Measurements from ENCODE around the gene PATJ. TPM values are rescaled to one million over a fixed set of nuclear protein-coding genes. Genes with fewer than 3 reads are reported as not detected.
"Not testable (repeated sequence)": the region's sequence is repeated elsewhere in the genome, so short reads cannot be mapped to it uniquely, and the experiment has no call there.

The PATJ gene
- total and polyA plus RNA-seq, 10 donors, result 2.3 to 32.2 (median 17.7) TPM

DNA sequence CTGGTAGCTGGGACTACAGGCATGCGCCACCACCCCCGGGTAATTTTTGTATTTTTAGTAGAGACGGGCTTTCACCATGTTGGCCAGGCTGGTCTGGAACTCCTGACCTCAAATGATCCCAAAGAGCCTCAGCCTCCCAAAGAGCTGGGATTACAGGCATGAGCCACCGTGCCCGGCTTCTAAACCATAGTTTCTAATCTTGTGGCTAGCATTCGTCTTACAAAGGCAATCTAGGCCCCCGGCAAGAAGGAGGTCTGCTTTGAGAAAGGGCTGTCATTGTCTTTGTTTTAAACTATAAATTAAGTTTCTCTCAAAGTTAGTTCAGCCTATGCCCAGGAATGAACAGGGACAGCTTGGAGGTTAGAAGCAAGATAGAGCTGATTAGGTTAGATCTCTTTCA lies 442.1 kb downstream of the PATJ start:
- Histone ChIP-seq H3K27ac (no peak overlapping the region), H3K36me3 (no peaks in the 10 kb centered on the region), H3K4me3 (no peak overlapping the region), H3K27me3 (replicated peaks in 1 of 7) (no peaks in the 10 kb centered on the region), H3K9me3 (no peaks in the 10 kb centered on the region), H3K4me1 (no peaks in the 10 kb centered on the region)
- DNase-seq, result peak; percentile 13
- no peak for TF ChIP-seq POLR2A (IDR thresholded peaks at IDR 0.05)
- TF ChIP-seq, protein P1, sequence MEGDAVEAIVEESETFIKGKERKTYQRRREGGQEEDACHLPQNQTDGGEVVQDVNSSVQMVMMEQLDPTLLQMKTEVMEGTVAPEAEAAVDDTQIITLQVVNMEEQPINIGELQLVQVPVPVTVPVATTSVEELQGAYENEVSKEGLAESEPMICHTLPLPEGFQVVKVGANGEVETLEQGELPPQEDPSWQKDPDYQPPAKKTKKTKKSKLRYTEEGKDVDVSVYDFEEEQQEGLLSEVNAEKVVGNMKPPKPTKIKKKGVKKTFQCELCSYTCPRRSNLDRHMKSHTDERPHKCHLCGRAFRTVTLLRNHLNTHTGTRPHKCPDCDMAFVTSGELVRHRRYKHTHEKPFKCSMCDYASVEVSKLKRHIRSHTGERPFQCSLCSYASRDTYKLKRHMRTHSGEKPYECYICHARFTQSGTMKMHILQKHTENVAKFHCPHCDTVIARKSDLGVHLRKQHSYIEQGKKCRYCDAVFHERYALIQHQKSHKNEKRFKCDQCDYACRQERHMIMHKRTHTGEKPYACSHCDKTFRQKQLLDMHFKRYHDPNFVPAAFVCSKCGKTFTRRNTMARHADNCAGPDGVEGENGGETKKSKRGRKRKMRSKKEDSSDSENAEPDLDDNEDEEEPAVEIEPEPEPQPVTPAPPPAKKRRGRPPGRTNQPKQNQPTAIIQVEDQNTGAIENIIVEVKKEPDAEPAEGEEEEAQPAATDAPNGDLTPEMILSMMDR (IDR thresholded peaks at IDR 0.05 in 8 of 11, conservative IDR thresholded peaks at IDR 0.05 in 3 of 11), result no peak
- TF ChIP-seq POLR2AphosphoS5 (IDR thresholded peaks at IDR 0.05), result no peak
- WGBS, 5 donors, result 85 to 95% (median 89%) methylated on average over 7 of the region's 7 CpGs
- intact Hi-C loops (cut with DNase I; ENCODE audit: low total_unique reads), result no loop called here

DNA sequence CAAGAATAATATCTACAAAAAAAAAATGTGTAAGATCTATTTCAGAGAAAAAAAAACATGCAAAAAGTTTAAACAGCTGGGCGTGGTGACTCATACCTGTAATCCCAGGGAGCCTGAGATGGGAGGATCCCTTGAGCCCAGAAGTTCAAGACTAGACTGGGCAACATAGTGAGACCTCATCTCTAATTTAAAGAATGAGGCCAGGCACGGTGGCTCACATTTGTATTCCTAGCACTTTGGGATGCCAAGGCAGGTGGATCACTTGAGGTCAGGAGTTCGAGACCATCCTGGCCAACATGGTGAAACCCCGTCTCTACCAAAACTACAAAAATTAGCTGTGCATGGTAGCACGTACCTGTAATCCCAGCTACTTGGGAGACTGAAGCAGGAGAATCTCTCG lies 443.0 kb downstream of the PATJ start:
- 86 to 97% (median 92%) methylated on average over 6 of the region's 6 CpGs for WGBS, 5 donors
- DNase-seq, H3K27ac ChIP-seq: not testable (repeated sequence)

DNA sequence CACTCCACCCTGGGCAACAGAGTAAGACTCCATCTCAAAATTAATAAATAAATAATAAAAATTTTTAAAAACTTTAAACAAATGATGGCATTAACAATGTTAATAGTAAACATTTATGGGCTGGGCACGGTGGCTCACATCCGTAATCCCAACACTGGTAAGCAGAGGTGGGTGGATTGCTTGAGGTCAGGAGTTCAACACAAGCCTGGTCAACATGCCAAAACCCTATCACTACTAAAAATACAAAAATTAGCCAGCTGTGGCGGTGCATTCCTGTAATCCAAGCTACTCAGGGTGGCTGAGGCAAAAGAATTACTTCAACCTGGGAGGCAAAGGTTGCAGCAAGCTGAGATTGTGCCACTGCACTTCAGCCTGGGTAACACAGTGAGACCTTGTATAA lies 443.4 kb downstream of the PATJ start:
- Histone ChIP-seq H3K4me3 (no peak overlapping the region), H3K27me3 (replicated peaks in 1 of 7) (no peaks in the 10 kb centered on the region), H3K4me1 (no peaks in the 10 kb centered on the region), H3K9me3 (no peaks in the 10 kb centered on the region), H3K36me3 (no peaks in the 10 kb centered on the region), H3K27ac (no peak overlapping the region)
- DNase-seq, result no peak
- 72 to 89% (median 82%) methylated on average over 3 of the region's 3 CpGs for WGBS, 5 donors
- intact Hi-C loops (cut with DNase I; ENCODE audit: low total_unique reads), result no loop called here
- TF ChIP-seq POLR2A (IDR thresholded peaks at IDR 0.05) (no peak), POLR2AphosphoS5 (IDR thresholded peaks at IDR 0.05) (no peak)
- TF ChIP-seq, protein P1 (IDR thresholded peaks at IDR 0.05 in 8 of 11, conservative IDR thresholded peaks at IDR 0.05 in 3 of 11), result no peak

More for the DNA sequence above, 443.0 kb downstream of the PATJ start:
- H3K9me3 ChIP-seq; H3K4me3 ChIP-seq; H3K36me3 ChIP-seq; H3K27me3 ChIP-seq (replicated peaks in 1 of 7); H3K4me1 ChIP-seq; intact Hi-C loops (cut with DNase I; ENCODE audit: low total_unique reads): not testable (repeated sequence)

DNA sequence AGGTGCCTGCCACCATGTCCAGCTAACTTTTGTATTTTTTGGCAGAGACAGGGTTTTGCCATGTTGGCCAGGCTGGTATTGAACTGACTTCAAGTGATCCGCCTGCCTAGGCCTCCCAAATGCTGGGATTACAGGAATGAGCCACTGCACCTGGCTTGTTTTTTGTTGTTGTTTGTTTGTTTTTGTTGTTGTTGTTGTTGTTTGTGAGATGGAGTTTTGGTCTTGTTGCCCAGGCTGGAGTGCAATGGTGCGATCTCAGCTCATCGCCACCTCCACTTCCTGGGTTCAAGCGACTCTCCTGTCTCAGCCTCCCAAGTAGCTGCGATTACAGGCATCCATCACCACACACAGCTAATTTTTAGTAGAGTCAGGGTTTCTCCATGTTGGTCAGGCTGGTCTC lies 445.3 kb downstream of the PATJ start:
- no peak overlapping the region for H3K4me3 ChIP-seq
- TF ChIP-seq POLR2A (IDR thresholded peaks at IDR 0.05), result no peak
- no peak for TF ChIP-seq POLR2AphosphoS5 (IDR thresholded peaks at IDR 0.05)
- TF ChIP-seq, protein P1 (IDR thresholded peaks at IDR 0.05 in 8 of 11, conservative IDR thresholded peaks at IDR 0.05 in 3 of 11), result no peak
- no peaks in the 10 kb centered on the region for H3K9me3 ChIP-seq
- H3K27ac ChIP-seq, result no peak overlapping the region
- WGBS, 5 donors, result 92 to 99% (median 96%) methylated on average over 5 of the region's 5 CpGs
- H3K4me1 ChIP-seq, result no peaks in the 10 kb centered on the region
- no peaks in the 10 kb centered on the region for H3K27me3 ChIP-seq (replicated peaks in 1 of 7)
- no peak for DNase-seq
- intact Hi-C loops (cut with DNase I; ENCODE audit: low total_unique reads), result no loop called here
- H3K36me3 ChIP-seq, result no peaks in the 10 kb centered on the region

DNA sequence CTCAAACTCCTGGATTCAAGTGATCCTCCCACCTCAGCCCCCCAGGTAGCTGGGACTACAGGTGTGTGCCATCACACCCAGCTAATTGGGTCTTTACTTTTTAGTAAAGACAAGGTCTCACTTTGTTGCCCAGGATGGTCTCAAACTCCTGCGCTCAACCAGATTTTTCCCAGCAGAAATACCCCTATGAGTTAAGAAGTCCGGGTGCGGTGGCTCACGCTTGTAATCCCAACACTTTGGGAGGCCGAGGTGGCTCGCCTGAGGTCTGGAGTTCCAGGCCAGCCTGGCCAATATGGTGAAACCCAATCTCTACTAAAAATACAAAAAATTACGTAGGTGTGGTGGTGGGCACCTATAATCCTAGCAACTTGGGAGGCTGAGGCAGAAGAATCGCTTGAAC lies 445.8 kb downstream of the PATJ start:
- no peak for DNase-seq
- Histone ChIP-seq H3K4me1 (no peaks in the 10 kb centered on the region), H3K36me3 (no peaks in the 10 kb centered on the region), H3K9me3 (no peaks in the 10 kb centered on the region), H3K4me3 (no peak overlapping the region), H3K27ac (no peak overlapping the region), H3K27me3 (replicated peaks in 1 of 7) (peaks cover 0 to 3% (median 0%) of the 10 kb centered on the region in 7 donors)
- WGBS, 5 donors, result 86 to 97% (median 93%) methylated on average over 8 of the region's 8 CpGs
- intact Hi-C loops (cut with DNase I; ENCODE audit: low total_unique reads), result no loop called here
- TF ChIP-seq, protein P1 (IDR thresholded peaks at IDR 0.05 in 8 of 11, conservative IDR thresholded peaks at IDR 0.05 in 3 of 11), result no peak
- TF ChIP-seq POLR2A (IDR thresholded peaks at IDR 0.05) (no peak), POLR2AphosphoS5 (IDR thresholded peaks at IDR 0.05) (no peak)
